SK-N-SH (cell line): ENCODE data around the gene TLR4. TPM values are rescaled to one million over a fixed set of nuclear protein-coding genes. Genes with fewer than 3 reads are reported as not detected.

Experiments
- CTCF ChIA-PET: fragments of 300-600, 350-600 bp; formaldehyde crosslinking; extraction: SDS; loops from one replicate; lab custom pipeline; 2021; lab: Yijun Ruan, JAX
- POLR2A ChIA-PET: fragments of 350-600 bp; sonication (Branson Sonifier 250); formaldehyde crosslinking; extraction: SDS; loops from one replicate; lab custom pipeline; 2020; ENCODE audit warnings: antibody characterized with exemption, inconsistent platforms; lab: Yijun Ruan, JAX
- DNase-seq: peaks from one replicate; pipeline ENCODE4 v3.0.0; 2012
- H2AFZ ChIP-seq: fragments of 200-600 bp; sonication (generic); 2 replicates; pipeline ENCODE4 v1.8.1; 2016; ENCODE audit warnings: antibody characterized with exemption, mild to moderate bottlenecking, low read depth
- H3F3A ChIP-seq: fragments of 200-600 bp; sonication (generic); replicated peaks from 2 replicates; pipeline ENCODE3; 2016; ENCODE audit warnings: antibody characterized with exemption, mild to moderate bottlenecking; ENCODE audit not compliant: insufficient read depth
- H3K27ac ChIP-seq, 2 experiments: fragments of 200-500 bp in 1 of 2; fragments of 200-600 bp in 1 of 2; sonication (Bioruptor generic) in 1 of 2; sonication (generic), shearing (Covaris generic) in 1 of 2; 2 replicates each; pipeline versions ENCODE4 v1.5.1 to v1.6.1; 2014 to 2016; ENCODE audit warnings: low read depth in 2 of 2, inconsistent platforms in 1 of 2, low read length in 1 of 2, mild to moderate bottlenecking in 1 of 2, mixed read lengths in 1 of 2
- H3K27me3 ChIP-seq: fragments of 200-600 bp; sonication (generic), shearing (Covaris generic); 2 replicates; pipeline ENCODE4 v1.6.1; 2016; ENCODE audit warnings: mixed run types; ENCODE audit not compliant: insufficient read depth
- H3K36me3 ChIP-seq, 2 experiments: fragments of 200-500 bp in 1 of 2; fragments of 200-600 bp in 1 of 2; sonication (Bioruptor generic) in 1 of 2; sonication (generic) in 1 of 2; replicated peaks in 1 of 2; 2 replicates each; pipeline versions ENCODE3 to v1.5.1; 2014 to 2016; ENCODE audit warnings: low read length in 1 of 2, mild to moderate bottlenecking in 1 of 2; ENCODE audit not compliant: insufficient read depth in 2 of 2, control insufficient read depth in 1 of 2
- H3K4me1 ChIP-seq, 2 experiments: fragments of 200-500 bp in 1 of 2; fragments of 200-600 bp in 1 of 2; sonication (Bioruptor generic) in 1 of 2; sonication (generic), shearing (Covaris generic) in 1 of 2; 2 replicates each; pipeline versions ENCODE4 v1.5.1 to v1.6.1; 2014 to 2016; ENCODE audit warnings: low read depth in 1 of 2, low read length in 1 of 2, mixed run types in 1 of 2; ENCODE audit not compliant: insufficient read depth in 2 of 2, control insufficient read depth in 1 of 2
- H3K4me2 ChIP-seq: fragments of 200-600 bp; sonication (generic), shearing (Covaris generic); 2 replicates; pipeline ENCODE4 v1.6.1; 2017; ENCODE audit warnings: mixed run types
- H3K4me3 ChIP-seq, 2 experiments: fragments of 200-500 bp in 1 of 2; fragments of 200-600 bp in 1 of 2; sonication (Bioruptor generic) in 1 of 2; sonication (generic), shearing (Covaris generic) in 1 of 2; 2 replicates each; pipeline versions ENCODE4 v1.5.1 to v1.8.1; 2014 to 2016; ENCODE audit warnings: low read depth in 2 of 2, inconsistent platforms in 1 of 2, low read length in 1 of 2, mild to moderate bottlenecking in 1 of 2, mixed read lengths in 1 of 2, moderate library complexity in 1 of 2
- H3K79me2 ChIP-seq: fragments of 200-600 bp; sonication (generic); 2 replicates; pipeline ENCODE4 v1.8.1; 2017; ENCODE audit warnings: mild to moderate bottlenecking; ENCODE audit not compliant: insufficient read depth
- H3K9ac ChIP-seq: fragments of 200-600 bp; sonication (generic); 2 replicates; pipeline ENCODE4 v1.6.1; 2017; ENCODE audit warnings: mixed run types
- H3K9me2 ChIP-seq: fragments of 200-600 bp; sonication (generic); 2 replicates; pipeline ENCODE4 v1.6.1; 2017; ENCODE audit warnings: mixed run types
- H3K9me3 ChIP-seq: fragments of 200-600 bp; sonication (generic); 2 replicates; pipeline ENCODE4 v1.6.1; 2017; ENCODE audit warnings: mixed run types, mild to moderate bottlenecking, moderate library complexity
- H4K20me1 ChIP-seq: fragments of 200-600 bp; sonication (generic); 2 replicates; pipeline ENCODE4 v1.6.1; 2017; ENCODE audit warnings: mild to moderate bottlenecking, mixed run types; ENCODE audit not compliant: insufficient read depth
- CHD2 ChIP-seq: fragments of 150-350 bp; IDR thresholded peaks from 2 replicates; pipeline ENCODE4 v1.6.1; 2018; ENCODE audit warnings: low read length; ENCODE audit not compliant: partially characterized antibody
- CTCF ChIP-seq: fragments of 200-600 bp; sonication (generic); IDR thresholded peaks from 2 replicates; pipeline ENCODE4 v1.6.1; 2017; ENCODE audit warnings: antibody characterized with exemption, mild to moderate bottlenecking, moderate library complexity
- ELF1 ChIP-seq: IDR thresholded peaks from 2 replicates; pipeline ENCODE4 v1.4.0; 2012
- EP300 ChIP-seq, 2 experiments: IDR thresholded peaks; 2 replicates each; pipeline versions ENCODE4 v1.4.0 to v1.6.1; 2012; ENCODE audit warnings: borderline replicate concordance in 1 of 2, low read depth in 1 of 2, low read length in 1 of 2
- GATA2 ChIP-seq: sonication (generic); formaldehyde crosslinking; IDR thresholded peaks from 2 replicates; pipeline ENCODE4 v1.5.0; 2020; ENCODE audit warnings: mild to moderate bottlenecking, missing genetic modification reagents
- MAX ChIP-seq: IDR thresholded peaks from 2 replicates; pipeline ENCODE4 v1.4.0; 2012; ENCODE audit warnings: low read depth
- MXI1 ChIP-seq: IDR thresholded peaks from 2 replicates; pipeline ENCODE4 v1.6.1; 2012; ENCODE audit warnings: mild to moderate bottlenecking, low read depth, low read length, improper control_type of control experiment
- RCOR1 ChIP-seq: fragments of 150-350 bp; IDR thresholded peaks from 2 replicates; pipeline ENCODE4 v1.6.1; 2017; ENCODE audit warnings: antibody characterized with exemption, low read length
- SMC3 ChIP-seq: IDR thresholded peaks from 2 replicates; pipeline ENCODE4 v1.6.1; 2012; ENCODE audit warnings: low read depth, low read length, improper control_type of control experiment
- USF2 ChIP-seq: fragments of 150-350 bp; IDR thresholded peaks from 2 replicates; pipeline ENCODE4 v1.6.1; 2017; ENCODE audit warnings: antibody characterized with exemption, low read length, low read depth, borderline replicate concordance
- WGBS: methylation state at CpG from one replicate; pipeline ENCODE4 v1.1.6; 2017; ENCODE audit warnings: low lambda C conversion rate; 5-methylcytosine and 5-hydroxymethylcytosine counted together
- polyA plus RNA-seq, 3 experiments: library from polyadenylated mRNA; depleted of rRNA; stranded (reverse); fragments of >200 nt; gene quantifications; 2 replicates each; pipeline ENCODE4 v1.2.3, GENCODE V29; 2012

TLR4 gene
- polyA plus RNA-seq, 1 of the 3 experiments (the other 2 are of a cell fraction): 0.85 TPM

DNA sequence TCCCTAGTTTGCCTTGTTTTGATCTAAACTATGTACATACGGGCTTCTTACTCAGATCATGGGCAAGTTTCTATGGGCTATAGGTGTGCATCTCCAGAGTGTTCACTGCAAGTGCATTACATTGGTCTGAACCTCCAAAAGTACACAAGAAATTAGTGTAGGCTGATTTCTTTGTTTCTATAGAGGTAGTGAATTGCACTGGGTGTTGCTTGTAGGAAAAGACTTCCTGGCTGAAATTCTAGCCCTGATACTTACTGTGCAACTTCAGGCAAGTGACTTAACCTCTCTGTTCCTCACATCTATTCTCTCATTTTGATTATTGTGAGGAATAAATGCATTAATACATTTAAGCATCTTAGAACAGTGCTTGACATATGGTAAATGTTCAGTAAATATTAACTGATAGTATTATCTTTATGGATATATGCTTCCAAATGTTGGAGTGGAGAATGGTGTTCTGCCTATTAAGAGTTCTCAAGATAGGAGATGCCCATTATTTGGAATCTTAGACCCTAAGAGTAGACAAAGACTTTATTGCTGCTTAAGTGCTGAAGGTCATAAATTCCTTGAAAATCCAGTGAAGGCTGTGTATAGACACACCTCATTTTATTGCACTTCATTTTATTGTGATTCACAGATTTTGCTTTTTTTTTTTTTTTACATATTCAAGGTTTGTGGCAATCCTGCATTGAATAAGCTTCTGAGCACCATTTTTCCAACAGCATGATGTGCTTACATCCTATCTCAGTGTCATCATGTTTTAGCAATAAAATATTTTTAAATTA lies 38.4 kb upstream of the TLR4 start:
- H3K9me3 ChIP-seq: no peaks in the 10 kb centered on the region
- H3K4me2 ChIP-seq: no peak overlapping the region
- DNase-seq: no peak
- 38% methylated on average over 1 of the region's 1 CpG for WGBS
- POLR2A ChIA-PET: no interaction called here
- CTCF ChIA-PET: no interaction called here
- no peaks in the 10 kb centered on the region for H4K20me1 ChIP-seq
- no peaks in the 10 kb centered on the region for H3F3A ChIP-seq
- no peaks in the 10 kb centered on the region for H3K36me3 ChIP-seq
- no peaks in the 10 kb centered on the region for H3K4me1 ChIP-seq
- no peak overlapping the region for H3K27ac ChIP-seq
- H3K27me3 ChIP-seq: no peaks in the 10 kb centered on the region
- H2AFZ ChIP-seq: no peak overlapping the region
- H3K4me3 ChIP-seq: no peak overlapping the region
- H3K9ac ChIP-seq: no peak overlapping the region
- no peaks in the 10 kb centered on the region for H3K9me2 ChIP-seq
- H3K79me2 ChIP-seq: no peaks in the 10 kb centered on the region
- TF ChIP-seq MXI1: no peak
- TF ChIP-seq MAX: no peak
- no peak for TF ChIP-seq RCOR1
- TF ChIP-seq CTCF: no peak
- TF ChIP-seq CHD2: no peak
- TF ChIP-seq ELF1: no peak
- TF ChIP-seq USF2: no peak
- no peak for TF ChIP-seq EP300 (IDR thresholded peaks at IDR 0.05; ENCODE audit: borderline replicate concordance in 1 of 2, low read depth in 1 of 2, low read length in 1 of 2)

GRCh38 chr9:117671468-117671867 lies 32.7 kb upstream of the TLR4 start:
- peaks cover 9% of the 10 kb centered on the region for H3F3A ChIP-seq
- H3K27me3 ChIP-seq: no peaks in the 10 kb centered on the region
- no peak overlapping the region for H2AFZ ChIP-seq
- TF ChIP-seq SMC3: no peak
- TF ChIP-seq GATA2 (CRISPR knock-in tag): peak; percentile 45
- ChIA-PET POLR2A (no interaction called here), CTCF (no interaction called here)
- no peak overlapping the region for H3K9ac ChIP-seq
- 92% methylated on average over 1 of the region's 1 CpG for WGBS
- no peak for DNase-seq
- H3K9me3 ChIP-seq: no peaks in the 10 kb centered on the region
- no peaks in the 10 kb centered on the region for H3K4me1 ChIP-seq
- no peaks in the 10 kb centered on the region for H3K36me3 ChIP-seq
- no peak overlapping the region for H3K4me2 ChIP-seq
- H4K20me1 ChIP-seq: no peaks in the 10 kb centered on the region
- H3K79me2 ChIP-seq: no peaks in the 10 kb centered on the region
- no peaks in the 10 kb centered on the region for H3K9me2 ChIP-seq
- no peak overlapping the region for H3K4me3 ChIP-seq
- H3K27ac ChIP-seq: peak overlapping the region in 1 of 2 experiments; percentile 81; a peak in 2 of 4 replicates
